ENCODE results near the gene TCF7L1.

- no peak for TF ChIP-seq CTCF (IDR thresholded peaks at IDR 0.05; ENCODE audit: extremely low read depth in 1 of 2, insufficient read depth in 1 of 2, low read depth in 1 of 2, low read length in 2 of 2)
- no peak for TF ChIP-seq POLR2A (IDR thresholded peaks at IDR 0.05; ENCODE audit: low read depth, low read length)
- TF ChIP-seq EZH2 (IDR thresholded peaks at IDR 0.05; ENCODE audit: borderline replicate concordance, low read depth, low read length, severe bottlenecking) = no peak
Measured at GRCh38 chr2:85330839-85331636, 197.8 kb downstream of the TCF7L1 start.

Measured in endothelial cell of umbilical vein (primary cell).